GM21381 (cell line): Measurements from ENCODE around the gene TGFBR1.
A peak's percentile ranks its signal among the peaks of the same experiment; 100 is the strongest.

Source experiments
- ATAC-seq: cut with Tn5 transposase; IDR thresholded peaks from one replicate; pipeline ENCODE4 v1.9.1; 2021; ENCODE audit warnings: mild to moderate bottlenecking, moderate library complexity; ENCODE audit not compliant: unreplicated experiment

TGFBR1 gene

DNA sequence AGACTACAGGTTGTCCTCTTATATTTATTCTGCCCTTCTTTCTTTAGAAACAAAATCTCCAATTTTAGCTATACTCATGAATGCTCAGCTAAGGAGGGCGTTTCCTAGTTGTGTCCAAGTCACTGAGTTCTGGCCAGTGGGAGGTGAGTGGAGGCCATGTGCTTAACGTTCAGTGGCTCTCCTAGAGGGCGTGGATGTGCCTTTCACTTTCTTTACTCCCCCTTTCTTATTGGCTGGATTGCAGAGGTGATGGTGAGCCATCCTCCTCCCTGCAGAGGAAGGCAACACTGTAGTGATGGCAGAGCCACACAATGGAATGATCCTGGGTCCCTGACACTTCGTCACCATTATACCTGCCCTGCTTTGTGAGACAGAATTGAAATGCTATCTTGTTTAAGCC lies 62.2 kb downstream of the TGFBR1 start:
- no peak for ATAC-seq

DNA sequence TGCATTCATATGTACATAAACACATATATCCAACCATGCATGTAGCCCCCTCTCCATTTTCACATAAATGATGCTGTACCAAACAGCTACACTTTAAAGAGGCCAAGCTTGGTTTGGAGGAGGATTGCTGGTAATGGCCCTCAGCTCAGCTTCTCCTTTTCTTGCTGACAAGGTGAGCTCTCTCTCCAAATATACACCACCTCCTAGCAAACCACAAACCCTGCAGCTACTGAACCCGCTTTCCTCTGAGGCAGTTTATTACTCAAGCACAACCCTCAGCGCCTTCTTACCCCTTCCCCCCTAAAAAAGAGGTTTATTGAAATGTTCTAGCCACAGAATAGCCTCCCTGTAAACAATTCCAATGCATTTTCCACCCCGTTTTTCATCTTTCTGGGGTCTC lies 62.8 kb downstream of the TGFBR1 start:
- ATAC-seq: no peak

DNA sequence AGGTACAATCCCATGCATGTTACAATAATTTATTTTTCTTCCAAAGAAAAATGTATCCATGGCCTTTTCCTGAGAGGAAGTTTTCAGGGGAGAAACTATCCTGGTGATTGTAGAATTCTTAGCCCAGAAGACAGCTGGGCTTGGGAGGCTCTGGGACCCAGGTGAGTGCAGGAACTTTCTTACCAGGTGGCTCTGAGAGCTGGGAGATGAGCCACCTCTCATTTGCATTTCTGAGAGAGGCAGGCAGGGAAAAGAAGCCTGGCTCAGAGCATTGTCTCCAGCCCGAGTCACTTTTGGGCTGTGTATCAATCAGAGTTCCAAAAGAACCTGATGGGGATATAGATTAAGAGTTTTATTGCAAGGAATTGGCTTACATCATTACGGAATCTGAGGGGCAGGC lies 64.2 kb downstream of the TGFBR1 start:
- no peak for ATAC-seq

DNA sequence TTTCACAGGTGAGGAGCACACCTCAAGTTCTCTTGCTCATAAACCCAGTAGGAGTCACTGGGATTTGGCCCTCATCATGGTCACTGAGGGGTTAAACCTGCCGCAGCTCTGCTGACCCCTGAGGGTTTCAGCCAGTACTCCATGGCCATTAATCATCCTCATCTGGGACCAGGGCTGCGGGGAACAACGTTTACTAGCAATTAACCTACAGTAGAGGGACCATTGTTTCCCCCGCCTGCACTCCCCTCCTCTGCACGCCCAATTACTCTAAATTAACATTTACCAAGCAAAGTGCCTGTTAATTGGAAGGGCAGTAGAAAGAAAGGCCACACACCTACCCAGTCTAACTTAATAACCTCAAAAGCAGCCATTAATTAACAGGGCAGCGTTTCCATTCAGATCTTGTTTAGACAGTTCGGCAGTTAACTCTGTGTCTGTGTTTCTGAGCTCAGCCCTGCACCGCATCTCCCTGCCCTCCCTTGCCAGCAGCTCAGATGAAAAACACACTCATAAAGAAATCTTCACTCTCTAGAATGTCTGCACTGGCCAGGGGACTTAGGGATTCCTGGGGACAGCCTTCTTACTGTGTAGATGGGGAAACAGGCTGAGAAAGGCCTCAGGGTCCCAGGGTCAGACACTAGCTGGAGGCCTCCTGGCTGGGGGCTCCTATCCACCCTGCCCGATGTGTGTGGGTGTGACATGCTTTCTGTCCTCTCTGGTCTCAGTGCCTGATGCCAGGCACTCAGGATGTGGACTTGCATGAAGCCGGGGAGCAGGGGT lies 65.3 kb downstream of the TGFBR1 start:
- ATAC-seq: no peak

DNA sequence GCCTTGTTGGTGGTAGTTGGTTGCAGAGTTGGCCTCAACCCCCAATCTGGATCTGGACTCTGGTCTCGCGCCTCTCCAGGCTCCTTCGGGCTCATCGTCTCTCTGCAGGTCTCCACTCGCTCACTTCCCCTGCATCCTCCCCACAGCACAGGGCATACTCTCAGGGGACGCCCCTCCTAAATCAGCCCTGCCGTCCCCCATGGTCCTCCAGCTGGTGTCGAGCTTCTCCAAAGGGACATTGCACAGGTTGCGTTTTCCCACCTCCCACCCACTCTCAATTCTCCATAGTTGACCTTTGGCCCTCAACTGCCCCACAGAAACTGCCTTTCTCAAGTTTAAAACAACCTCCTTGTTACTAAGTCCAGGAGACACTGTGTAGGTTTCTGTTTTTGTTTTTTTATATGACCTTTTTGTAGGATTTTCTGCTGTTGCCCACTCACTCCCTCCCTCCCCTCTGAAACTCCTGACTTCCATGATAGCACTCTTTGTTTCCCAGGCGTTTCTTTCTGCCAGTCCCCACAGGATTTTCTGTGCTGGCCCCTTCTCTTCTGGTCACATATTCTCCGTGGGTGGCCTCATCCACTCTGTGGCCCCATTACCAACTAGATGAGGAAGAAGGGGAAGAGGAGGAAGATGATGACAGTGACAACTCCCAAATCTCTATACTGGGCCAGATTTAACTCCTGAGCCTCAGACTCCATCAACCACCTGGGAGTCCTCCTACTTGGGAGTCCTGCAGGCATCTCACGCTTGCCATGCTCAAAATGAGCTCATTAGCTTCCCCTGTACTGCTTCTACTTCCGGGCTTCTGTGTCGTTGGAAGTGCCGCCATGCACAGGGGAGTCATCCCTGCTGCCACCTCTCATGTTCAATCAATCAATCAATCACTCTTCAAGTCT lies 66.6 kb downstream of the TGFBR1 start:
- ATAC-seq: no peak

DNA sequence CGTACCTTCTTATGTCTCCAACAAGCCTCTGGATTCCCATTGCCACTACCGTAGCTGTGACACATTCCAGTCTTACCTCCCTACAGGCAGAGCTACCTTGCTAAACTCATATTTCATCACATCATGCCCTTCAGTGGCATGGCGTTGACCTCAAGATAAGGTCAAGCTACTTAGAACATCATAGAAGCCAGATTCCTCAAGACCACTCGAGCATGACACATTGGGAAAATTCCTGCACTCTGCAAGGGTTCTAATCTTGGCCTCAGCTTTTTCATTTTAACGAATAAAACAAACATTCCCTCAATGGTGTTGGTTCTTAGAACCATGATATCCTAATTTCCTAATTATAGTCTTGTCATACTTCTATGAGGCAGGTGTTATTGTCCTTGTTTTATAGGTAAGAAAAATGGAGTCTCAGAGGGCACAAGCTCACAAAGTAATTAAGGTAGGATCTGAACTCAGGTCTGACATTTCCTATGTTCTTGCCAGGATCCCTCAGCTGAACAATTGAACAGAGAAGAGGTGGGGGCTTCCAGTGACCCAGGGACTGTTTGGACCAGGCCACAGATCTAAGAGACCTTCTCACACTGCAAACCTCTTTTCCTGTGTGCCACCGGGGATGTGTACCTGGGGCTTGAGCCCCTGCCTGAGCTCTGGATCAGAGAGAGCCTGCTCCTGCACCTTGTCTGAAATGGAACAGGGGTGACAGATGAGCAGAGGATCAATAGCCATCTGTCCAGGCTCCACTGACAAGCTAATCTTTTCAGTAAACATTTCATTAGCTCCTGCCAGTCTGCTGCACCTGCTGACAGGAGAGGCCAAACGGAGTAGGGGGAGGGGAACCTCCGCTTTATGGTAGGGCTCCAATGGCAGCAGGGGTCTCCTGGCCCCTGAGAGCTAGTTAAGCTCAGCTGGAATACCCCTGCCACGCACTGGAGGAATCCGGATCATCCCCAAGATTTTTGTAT lies 67.5 kb downstream of the TGFBR1 start:
- no peak for ATAC-seq

DNA sequence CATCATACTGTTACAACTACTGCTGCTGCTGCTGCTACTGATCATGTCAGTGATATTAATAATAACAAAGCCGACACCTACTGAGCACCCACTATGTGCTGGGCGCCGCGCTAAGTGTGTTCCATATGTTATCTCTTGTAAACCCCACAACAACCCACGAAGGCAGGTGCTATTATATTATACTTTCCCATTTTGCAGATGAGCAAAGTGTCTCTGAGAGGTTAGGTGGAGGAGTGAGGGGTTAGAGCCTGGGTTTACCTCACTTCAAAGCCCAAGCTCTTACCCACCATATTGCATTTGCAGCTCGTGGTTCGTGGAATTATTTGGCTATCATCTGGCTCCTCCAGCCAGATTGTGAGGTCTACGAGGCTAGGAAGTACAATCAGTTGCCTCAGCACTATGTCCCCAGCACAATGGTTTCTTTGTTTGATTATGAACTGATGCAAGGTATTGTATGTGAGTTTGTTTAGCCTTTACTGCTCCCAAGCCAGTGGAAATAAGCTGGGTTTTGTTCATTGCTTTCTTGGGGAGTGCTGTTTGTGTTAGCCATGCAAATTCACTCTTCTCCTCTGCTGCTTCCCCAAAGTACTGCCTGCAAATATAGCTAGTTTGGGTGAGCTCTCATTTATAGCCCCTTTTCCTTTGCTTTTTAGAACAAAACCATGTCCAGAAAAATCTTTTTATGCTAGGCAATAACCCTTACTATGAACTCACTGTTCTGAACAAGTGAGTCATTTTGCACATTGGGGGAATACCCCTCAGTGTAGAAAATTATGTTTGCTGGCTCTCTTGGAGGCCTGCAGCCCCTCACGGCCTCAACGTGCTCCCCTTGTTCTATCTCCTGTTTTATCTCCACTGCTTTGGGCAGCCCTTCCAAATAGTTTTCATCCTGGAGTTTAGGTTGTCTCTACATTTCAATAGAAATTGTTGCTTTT lies 68.9 kb downstream of the TGFBR1 start:
- ATAC-seq: no peak

DNA sequence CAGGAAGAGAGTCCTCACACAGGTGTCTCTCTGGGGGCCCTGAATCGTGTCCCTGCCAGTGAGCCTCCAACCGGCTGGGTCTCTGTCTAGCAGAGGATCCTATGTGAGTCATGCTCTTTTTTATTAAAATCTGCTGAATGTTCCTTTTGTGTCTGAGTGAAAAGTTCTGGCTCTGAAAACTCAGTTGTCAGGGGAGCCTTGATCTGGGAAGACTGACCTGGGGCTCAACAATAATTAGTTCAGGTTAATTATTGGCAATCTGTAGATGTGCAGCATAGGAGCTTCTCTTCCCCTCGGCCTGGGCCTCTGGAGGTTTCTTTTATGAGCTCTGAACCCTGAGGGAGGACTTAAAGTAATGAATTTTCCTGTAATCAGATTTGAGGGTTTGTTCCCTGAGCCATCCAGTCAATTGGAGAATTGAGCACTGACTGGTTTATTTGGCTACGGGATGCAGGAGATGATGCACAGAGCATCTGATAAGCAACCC lies 71.7 kb downstream of the TGFBR1 start:
- no peak for ATAC-seq

DNA sequence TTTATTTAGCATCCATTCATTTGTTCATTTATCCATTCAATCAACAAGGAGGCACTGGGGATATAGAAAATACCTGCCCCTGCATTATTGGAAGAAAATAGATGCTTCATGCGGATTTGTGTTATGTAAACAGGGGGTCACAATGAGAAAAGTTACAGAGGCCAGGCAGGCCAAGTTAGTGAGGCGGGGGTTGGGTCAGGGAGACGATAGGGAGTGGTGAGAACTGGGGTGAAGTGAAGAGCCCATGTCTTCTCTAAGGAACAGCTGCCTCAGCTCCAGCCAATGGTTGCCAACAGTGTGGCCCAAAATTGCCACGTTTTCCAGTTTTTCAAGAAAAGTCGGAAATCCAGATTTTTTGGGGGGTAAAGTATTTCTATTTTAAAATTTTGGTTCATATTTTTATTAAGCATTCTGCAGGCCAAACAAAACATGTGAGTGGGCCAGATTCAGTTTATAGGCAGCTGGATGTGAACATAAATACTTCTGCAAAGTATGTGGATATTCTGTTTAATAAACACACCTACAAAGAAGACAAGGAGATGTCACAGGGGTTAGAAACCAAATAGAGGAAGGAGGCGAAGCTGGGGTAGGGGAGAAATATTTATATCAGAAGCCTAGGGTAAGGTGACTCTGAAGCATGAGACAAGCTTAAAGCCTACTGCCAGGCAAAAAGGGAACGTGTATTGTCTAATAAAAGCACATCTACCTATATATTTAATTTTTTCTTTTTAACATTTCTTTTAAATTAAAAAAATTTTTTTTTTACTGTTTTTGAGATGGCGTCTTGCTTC lies 72.9 kb downstream of the TGFBR1 start:
- no peak for ATAC-seq

DNA sequence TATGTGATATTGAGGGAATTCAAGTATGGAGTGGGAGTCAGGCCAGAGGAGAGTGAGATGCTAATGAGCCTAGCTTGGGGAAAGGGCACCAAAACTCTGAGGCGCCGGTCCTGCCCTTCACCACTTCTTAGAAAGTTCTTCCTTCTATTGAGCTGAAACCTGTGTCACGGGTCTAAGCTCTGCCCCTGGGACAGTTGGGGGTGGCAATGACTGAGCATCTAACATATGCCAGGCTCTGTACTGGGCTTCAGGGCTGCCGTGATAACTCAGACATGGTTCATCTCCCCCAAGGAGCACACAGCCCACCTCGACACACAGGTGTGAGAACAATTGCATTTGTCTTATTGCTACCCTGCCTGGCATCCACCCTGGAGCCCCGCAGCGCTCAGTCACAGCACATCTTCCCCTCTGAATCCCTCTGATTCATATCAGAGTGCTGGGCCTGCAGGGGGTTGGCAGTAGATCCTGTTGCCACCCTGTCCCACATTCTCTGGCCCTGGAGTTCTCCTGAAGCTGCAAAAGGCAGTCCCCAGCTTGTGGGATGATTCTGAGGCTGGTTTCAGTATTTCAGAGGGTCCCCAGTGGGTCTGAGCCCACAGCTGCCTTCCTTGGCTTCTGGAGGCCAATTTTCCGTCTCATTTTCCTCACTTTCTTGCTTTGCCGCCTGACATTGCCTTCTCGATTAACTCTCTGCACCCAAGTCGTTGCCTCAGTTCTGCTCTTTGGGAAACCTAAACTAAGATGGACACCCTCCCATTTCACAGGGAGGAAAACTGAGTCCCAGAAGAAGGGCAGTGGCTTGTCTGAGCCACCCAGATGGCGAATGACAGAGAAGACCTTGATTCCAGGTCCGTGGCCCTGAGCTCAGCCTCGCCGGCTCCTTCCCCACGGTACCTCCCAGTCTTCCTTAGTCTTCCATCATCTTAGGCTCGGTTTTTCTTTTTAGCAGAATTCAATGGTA lies 74.3 kb downstream of the TGFBR1 start:
- no peak for ATAC-seq

DNA sequence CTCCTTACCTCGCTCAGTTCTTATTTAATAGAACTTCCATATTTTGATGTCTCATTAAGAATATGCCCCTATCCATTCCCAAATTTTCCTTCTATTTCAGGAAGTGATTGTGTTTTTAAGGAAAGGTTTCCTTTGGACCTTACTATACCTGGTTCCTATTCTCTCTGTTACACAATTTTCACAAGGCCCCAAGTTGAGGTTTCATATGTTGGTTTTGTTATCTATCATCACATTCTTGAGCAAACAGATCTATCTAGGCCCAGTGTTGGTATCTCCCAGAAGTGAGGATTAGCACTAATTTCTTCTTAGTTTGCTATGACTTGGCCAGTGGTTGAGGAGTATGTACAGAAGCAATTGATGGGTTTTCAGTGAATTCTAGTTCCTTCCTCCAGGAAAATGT lies 75.3 kb downstream of the TGFBR1 start:
- ATAC-seq: no peak

DNA sequence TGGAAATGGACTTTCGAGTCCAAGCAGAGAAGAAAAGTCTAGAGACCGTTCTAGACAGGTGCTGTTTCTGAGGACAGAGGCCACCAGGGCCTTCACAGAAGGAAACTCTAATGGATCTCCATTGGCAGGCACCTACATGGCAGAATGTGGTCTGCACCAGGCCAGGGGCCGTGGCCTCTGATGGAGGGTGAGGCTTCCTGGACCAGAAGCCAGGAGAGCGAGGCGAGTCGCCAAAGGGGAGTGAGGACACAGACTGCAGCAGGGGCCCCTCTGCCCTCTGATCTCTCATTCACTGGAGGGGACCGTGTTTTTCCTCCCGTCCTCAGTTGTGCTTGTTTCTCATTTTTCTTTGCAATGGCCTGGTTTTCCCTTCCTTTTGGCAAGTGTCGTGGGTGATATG lies 75.7 kb downstream of the TGFBR1 start:
- ATAC-seq: no peak

DNA sequence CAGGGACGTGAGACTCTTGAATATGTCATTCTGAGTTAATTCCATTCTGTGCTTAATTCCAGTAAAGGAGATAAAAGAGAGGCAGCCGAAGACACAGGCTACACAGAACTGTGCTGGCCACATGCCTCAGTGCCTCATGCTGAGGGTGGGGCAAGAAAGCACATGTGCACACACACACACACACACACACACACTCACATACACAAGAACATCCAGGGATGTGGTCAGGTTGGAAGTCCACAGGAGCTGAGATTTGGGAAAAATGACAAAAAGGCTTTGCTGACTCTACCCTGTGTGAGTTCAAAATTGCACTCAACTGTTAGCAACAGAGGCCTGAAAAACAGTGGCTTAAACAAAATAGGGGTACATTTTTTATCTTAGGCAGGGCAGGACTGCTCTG lies 76.3 kb downstream of the TGFBR1 start:
- ATAC-seq: no peak

DNA sequence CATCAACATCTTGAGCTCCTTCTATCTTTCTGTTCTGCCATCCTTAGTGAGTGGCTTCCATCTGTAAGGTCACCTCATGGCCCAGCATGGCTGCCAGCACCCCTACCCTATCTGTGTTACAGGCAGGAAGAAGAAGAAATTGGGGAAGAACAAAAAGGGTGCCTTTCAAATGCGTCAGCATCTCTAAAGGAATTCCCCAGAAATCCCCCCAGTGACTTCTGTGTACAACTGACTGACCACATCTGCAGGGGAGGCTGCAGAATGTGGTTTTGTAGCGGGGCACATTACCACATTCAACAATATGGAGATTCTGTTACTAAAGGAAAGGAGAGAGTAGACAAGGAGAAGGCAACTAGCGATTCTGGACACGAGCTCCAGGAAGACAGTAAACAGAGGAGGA lies 76.7 kb downstream of the TGFBR1 start:
- peak; percentile 49 for ATAC-seq

DNA sequence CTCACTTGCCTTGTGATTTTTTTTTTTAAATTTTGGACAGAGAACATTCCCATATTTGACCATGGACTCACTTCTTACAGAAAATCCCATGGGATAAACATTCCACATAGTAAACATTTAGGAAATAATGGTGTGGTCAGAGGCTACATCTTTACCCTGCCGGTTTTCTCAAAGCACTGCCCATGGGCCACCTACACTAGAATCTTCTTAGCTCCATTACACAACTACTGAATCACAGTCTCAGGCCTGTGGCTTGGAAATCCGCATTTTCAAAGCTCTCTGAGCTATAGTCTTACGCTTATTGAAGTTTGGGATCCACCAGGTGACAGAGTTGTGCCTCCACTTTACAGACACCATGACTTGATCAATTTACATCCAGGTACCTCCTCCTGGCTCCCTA lies 77.4 kb downstream of the TGFBR1 start:
- no peak for ATAC-seq

DNA sequence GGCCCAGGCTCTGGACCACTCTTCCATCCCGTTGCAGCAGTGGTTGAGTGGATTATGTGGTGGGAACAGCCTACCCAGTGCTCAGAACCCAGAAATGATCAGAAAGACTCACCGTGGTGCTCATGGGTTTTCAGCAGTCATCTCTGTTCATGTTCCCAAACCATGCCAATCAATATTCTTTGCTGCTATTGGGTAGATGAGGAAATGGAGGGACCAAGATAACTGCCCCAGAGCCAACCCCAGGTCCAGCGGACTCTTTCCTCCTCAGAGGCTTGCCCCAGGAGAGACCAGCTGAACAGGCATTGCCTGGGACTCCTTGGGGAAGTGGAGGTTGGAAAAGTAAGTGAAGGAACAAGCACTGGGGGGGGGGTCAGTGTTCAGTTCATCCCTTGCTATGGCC lies 78.7 kb downstream of the TGFBR1 start:
- no peak for ATAC-seq

DNA sequence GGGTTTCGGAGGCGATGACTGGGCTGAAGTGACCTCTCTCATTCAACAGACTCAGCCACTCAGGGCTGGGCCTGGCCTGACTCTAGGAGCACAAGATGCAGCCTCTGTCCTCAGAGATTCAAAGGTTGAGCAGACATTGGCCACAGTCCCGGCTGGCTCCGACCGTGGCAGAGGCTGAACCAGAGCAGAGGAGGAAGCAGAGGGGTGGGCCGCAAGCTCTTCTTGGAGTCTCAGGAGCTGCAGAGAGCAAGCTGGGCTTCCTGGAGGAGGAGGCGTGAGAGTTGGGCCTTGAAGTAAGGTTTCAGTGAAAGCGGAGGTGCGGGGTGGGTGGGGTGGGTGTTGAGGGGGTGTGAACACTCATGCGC lies 79.2 kb downstream of the TGFBR1 start:
- no peak for ATAC-seq
